Progenitor cell of endocrine pancreas (in vitro differentiated cells): Measurements from ENCODE around the gene LRP1B. TPM values are rescaled to one million over a fixed set of nuclear protein-coding genes. Genes with fewer than 3 reads are reported as not detected.

Source experiments
- DNase-seq: peaks from one replicate; pipeline ENCODE4 v3.0.0; 2021; ENCODE audit warnings: low spot score; ENCODE audit not compliant: unreplicated experiment
- H3K27ac Mint-ChIP-seq: 2 replicates; pipeline ENCODE4 v1.8.0; 2021; ENCODE audit warnings: mild to moderate bottlenecking, moderate library complexity, mixed read lengths
- H3K27me3 Mint-ChIP-seq: 2 replicates; pipeline ENCODE4 v1.8.0; 2021; ENCODE audit warnings: mixed read lengths
- H3K36me3 Mint-ChIP-seq: 2 replicates; pipeline ENCODE4 v1.8.0; 2022; ENCODE audit warnings: mixed read lengths; ENCODE audit not compliant: insufficient read depth
- H3K4me1 Mint-ChIP-seq: 2 replicates; pipeline ENCODE4 v1.8.0; 2021; ENCODE audit warnings: low read depth, mixed read lengths
- H3K4me3 Mint-ChIP-seq: 2 replicates; pipeline ENCODE4 v1.8.0; 2021; ENCODE audit warnings: low read depth, mild to moderate bottlenecking, moderate library complexity, mixed read lengths
- H3K9me3 Mint-ChIP-seq: 2 replicates; pipeline ENCODE4 v1.8.0; 2021; ENCODE audit warnings: low read depth, mixed read lengths
- CTCF ChIP-seq: fragments of 200-600 bp; sonication (generic); IDR thresholded peaks from one replicate; pipeline ENCODE4 v1.5.0; 2021; ENCODE audit warnings: antibody characterized with exemption, mild to moderate bottlenecking; ENCODE audit not compliant: unreplicated experiment
- total RNA-seq: library from RNA; stranded (reverse); gene quantifications from 2 replicates; pipeline ENCODE4 v1.2.1, GENCODE V29; 2021

The LRP1B gene
- total RNA-seq, 1 donor from 2014 or later: 0.57 TPM

DNA sequence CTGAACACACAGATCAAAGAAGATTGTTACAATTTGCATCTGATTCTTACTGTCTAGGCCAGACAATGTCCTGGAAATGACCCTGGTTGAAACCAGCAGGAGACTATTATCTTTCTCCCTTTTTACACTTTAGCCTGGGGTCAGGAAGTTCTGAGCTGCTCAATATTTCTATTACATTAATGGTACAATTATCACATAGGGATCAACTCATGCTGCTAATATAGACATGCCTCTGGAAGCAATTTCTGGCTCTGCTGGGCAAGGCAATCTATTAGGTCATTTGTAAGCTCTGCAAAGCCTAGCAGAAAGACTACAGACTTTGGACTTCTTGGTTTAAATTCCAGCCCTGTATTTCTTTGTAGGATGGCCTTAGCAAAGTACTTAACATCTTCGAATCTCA lies 205.3 kb downstream of the LRP1B start:
- no peak for TF ChIP-seq CTCF

DNA sequence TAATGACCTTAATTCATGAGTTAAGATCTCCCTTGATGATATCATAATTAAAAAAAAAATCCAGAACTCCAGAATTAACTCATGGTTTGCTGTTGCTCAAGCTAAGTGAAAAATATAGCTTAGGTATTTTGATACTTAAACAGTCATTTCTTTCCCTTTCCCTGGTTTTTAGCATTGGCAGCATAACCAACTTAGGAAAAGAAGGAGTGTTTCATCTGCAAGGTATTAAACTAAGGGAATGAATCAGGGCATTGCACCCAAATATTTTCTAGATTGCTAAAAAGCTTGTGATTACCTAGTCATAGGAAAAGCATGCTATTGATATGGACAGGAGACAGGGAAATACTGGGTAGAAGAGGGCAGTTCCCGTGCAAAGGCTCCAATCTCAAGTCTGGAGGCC lies 207.2 kb downstream of the LRP1B start:
- no peaks in the 10 kb centered on the region for H3K4me1 Mint-ChIP-seq
- H3K4me3 Mint-ChIP-seq: no peak overlapping the region
- no peak for TF ChIP-seq CTCF
- H3K27me3 Mint-ChIP-seq: no peaks in the 10 kb centered on the region
- no peak for DNase-seq
- no peaks in the 10 kb centered on the region for H3K36me3 Mint-ChIP-seq
- H3K9me3 Mint-ChIP-seq: no peaks in the 10 kb centered on the region
- no peak overlapping the region for H3K27ac Mint-ChIP-seq

More for the DNA sequence above, 205.3 kb downstream of the LRP1B start:
- Mint-ChIP-seq H3K27ac (no peak overlapping the region), H3K4me1 (no peaks in the 10 kb centered on the region), H3K36me3 (no peaks in the 10 kb centered on the region), H3K27me3 (no peaks in the 10 kb centered on the region), H3K4me3 (no peak overlapping the region), H3K9me3 (no peaks in the 10 kb centered on the region)
- DNase-seq: no peak

GRCh38 chr2:141911485-141912066 lies 219.2 kb downstream of the LRP1B start:
- no peaks in the 10 kb centered on the region for H3K4me1 Mint-ChIP-seq
- DNase-seq: peak; percentile 16
- peaks cover 13% of the 10 kb centered on the region for H3K9me3 Mint-ChIP-seq
- no peak overlapping the region for H3K4me3 Mint-ChIP-seq
- peak; percentile 64 for TF ChIP-seq CTCF
- no peak overlapping the region for H3K27ac Mint-ChIP-seq
- H3K27me3 Mint-ChIP-seq: no peaks in the 10 kb centered on the region
- H3K36me3 Mint-ChIP-seq: no peaks in the 10 kb centered on the region

DNA sequence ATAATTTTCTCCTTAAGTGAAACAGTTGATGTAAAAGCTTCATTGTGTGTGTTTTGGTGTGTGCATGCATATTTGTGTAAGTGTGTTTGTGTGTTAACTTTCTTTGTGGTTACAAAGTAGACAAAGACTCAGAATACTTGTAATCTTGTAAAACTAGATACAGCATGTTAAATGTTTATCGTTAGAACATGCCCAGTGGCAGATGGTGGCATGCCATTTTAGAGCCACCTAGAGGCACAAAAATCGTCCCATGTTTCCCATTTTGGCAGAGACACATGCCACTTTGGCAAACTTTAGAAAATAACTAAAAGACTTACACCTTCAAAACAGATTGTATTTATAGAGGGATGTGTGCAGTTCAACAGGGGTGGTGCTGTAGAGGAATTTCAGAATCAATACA lies 224.1 kb downstream of the LRP1B start:
- H3K36me3 Mint-ChIP-seq: no peaks in the 10 kb centered on the region
- H3K27ac Mint-ChIP-seq: no peak overlapping the region
- H3K4me1 Mint-ChIP-seq: no peaks in the 10 kb centered on the region
- H3K4me3 Mint-ChIP-seq: no peak overlapping the region
- TF ChIP-seq CTCF: no peak
- no peaks in the 10 kb centered on the region for H3K27me3 Mint-ChIP-seq
- H3K9me3 Mint-ChIP-seq: no peaks in the 10 kb centered on the region
- DNase-seq: no peak

- no peak for TF ChIP-seq CTCF
- DNase-seq: no peak
- H3K36me3 Mint-ChIP-seq: no peaks in the 10 kb centered on the region
- H3K4me1 Mint-ChIP-seq: peaks cover 2% of the 10 kb centered on the region
- H3K27me3 Mint-ChIP-seq: no peaks in the 10 kb centered on the region
- no peaks in the 10 kb centered on the region for H3K9me3 Mint-ChIP-seq
- H3K4me3 Mint-ChIP-seq: no peak overlapping the region
- H3K27ac Mint-ChIP-seq: no peak overlapping the region
Measured at GRCh38 chr2:141900826-141901225, 230.0 kb downstream of the LRP1B start.
